ENCODE results near the gene CAV1. TPM values are rescaled to one million over a fixed set of nuclear protein-coding genes. Genes with fewer than 3 reads are reported as not detected.

CAV1 gene
- total RNA-seq, 4 donors from 2014 or later, result 21.7 to 171 (median 86.8) TPM

DNA sequence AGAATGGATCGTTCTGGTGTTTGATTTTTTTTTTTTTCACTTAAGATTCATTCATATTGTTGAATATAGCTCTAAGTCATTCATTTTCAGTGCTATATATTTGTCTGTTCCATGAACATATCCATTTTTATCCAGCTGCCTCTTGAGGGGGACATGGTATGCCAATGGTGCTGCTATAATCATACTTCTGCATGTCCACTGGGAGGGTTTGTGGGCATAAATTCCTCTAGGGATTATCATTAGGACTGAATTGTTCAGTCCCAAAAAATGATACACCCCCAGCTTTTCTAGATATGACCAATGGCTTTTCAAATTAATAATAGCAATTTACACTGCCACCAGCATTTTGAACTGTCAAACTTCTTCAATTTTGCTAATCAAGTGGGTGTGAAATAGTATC, 41.1 kb downstream of the CAV1 start:
- Histone ChIP-seq H3K27me3 (no peaks in the 10 kb centered on the region), H3K4me3 (no peak overlapping the region), H3K36me3 (no peaks in the 10 kb centered on the region), H3K27ac (no peak overlapping the region), H3K9me3 (no peaks in the 10 kb centered on the region), H3K4me1 (peaks cover 0 to 15% (median 7%) of the 10 kb centered on the region in 3 donors)
- 69 to 75% methylated on average over 1 of the region's 1 CpG for WGBS, 2 donors
- TF ChIP-seq POLR2A (IDR thresholded peaks at IDR 0.05), result no peak
- TF ChIP-seq, protein P1, sequence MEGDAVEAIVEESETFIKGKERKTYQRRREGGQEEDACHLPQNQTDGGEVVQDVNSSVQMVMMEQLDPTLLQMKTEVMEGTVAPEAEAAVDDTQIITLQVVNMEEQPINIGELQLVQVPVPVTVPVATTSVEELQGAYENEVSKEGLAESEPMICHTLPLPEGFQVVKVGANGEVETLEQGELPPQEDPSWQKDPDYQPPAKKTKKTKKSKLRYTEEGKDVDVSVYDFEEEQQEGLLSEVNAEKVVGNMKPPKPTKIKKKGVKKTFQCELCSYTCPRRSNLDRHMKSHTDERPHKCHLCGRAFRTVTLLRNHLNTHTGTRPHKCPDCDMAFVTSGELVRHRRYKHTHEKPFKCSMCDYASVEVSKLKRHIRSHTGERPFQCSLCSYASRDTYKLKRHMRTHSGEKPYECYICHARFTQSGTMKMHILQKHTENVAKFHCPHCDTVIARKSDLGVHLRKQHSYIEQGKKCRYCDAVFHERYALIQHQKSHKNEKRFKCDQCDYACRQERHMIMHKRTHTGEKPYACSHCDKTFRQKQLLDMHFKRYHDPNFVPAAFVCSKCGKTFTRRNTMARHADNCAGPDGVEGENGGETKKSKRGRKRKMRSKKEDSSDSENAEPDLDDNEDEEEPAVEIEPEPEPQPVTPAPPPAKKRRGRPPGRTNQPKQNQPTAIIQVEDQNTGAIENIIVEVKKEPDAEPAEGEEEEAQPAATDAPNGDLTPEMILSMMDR (IDR thresholded peaks at IDR 0.05), result no peak
- DNase-seq, result no peak
- intact Hi-C loops (cut with DNase I), result no loop called here

DNA sequence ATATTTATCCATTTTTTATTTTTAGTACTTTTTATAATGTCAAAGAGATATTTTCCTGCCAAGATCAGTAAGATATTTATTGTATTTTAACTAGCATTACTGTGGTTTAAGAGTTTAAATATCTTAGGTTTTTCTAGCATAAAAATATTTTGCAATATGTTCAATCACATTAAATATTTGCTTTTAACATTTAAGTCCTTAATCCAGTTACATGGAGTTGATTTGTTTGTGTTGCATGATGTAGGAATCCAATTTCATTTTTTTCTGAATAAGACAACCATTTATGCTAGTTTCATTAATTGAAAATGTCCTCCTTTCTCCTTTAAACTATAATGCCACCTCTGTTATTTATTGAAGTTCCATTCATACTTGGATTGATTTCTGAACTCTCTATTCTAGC, 41.8 kb downstream of the CAV1 start:
- no peak overlapping the region for H3K4me3 ChIP-seq
- peaks cover 0 to 22% (median 7%) of the 10 kb centered on the region in 3 donors for H3K4me1 ChIP-seq
- TF ChIP-seq POLR2A (IDR thresholded peaks at IDR 0.05), result no peak
- TF ChIP-seq, protein P1 (IDR thresholded peaks at IDR 0.05), result no peak
- H3K27me3 ChIP-seq, result no peaks in the 10 kb centered on the region
- no peak for DNase-seq
- intact Hi-C loops (cut with DNase I), result no loop called here
- no peaks in the 10 kb centered on the region for H3K9me3 ChIP-seq
- no peaks in the 10 kb centered on the region for H3K36me3 ChIP-seq
- no peak overlapping the region for H3K27ac ChIP-seq

DNA sequence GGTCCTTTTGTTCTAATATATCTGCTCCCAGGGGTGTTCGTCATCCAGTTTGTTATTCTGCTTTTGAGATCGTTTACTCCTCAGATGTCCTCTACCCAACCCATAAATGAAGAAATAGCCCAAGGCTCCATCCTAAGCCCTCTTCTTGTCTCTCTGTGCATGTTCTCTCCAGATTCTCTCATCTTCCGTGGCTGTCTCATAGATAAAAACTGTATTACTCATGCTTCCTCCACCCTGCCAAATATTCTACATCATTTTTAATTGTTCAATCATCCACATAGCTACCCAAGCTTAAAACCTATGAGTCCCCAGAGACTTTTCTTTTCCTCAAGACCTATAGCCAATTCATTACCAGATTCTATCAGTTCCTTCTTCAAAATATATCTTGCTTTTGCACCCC, 44.9 kb downstream of the CAV1 start:
- intact Hi-C loops (cut with DNase I), result no loop called here
- DNase-seq, result no peak

DNA sequence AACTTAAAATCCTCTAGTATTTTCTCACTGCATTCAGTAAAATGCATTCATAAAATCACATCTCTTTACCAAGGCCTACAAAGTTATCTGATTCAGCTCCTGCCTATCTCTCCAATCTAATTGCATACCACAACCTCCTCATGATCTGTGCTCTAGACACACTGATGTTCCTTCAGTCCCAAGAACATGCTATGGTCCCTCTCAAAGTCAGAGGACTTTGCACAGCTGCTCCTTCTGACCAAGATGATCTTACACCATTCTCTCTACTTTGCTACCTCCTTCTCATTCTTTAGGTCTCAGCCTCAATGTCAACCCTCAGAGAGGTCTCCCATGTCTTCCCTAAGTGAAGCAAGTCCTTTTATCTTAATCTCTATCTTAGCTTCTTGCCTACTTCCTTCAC, 45.5 kb downstream of the CAV1 start:
- no peaks in the 10 kb centered on the region for H3K9me3 ChIP-seq
- no peak for DNase-seq
- TF ChIP-seq, protein P1 (IDR thresholded peaks at IDR 0.05), result no peak
- no peak for TF ChIP-seq POLR2A (IDR thresholded peaks at IDR 0.05)
- H3K4me1 ChIP-seq, result peaks cover 0 to 43% (median 7%) of the 10 kb centered on the region in 3 donors
- intact Hi-C loops (cut with DNase I), result no loop called here
- H3K4me3 ChIP-seq, result no peak overlapping the region
- peak overlapping the region in 1 of 4 donors; percentile 11 for H3K27ac ChIP-seq
- no peaks in the 10 kb centered on the region for H3K36me3 ChIP-seq
- H3K27me3 ChIP-seq, result no peaks in the 10 kb centered on the region

More for the DNA sequence above, 44.9 kb downstream of the CAV1 start:
- WGBS, 2 donors, result 25 to 36% methylated on average over 3 of the region's 3 CpGs
- H3K36me3 ChIP-seq, result no peaks in the 10 kb centered on the region
- no peak overlapping the region for H3K27ac ChIP-seq
- TF ChIP-seq POLR2A (IDR thresholded peaks at IDR 0.05), result no peak
- TF ChIP-seq, protein P1 (IDR thresholded peaks at IDR 0.05), result no peak
- H3K27me3 ChIP-seq, result no peaks in the 10 kb centered on the region
- no peaks in the 10 kb centered on the region for H3K9me3 ChIP-seq
- H3K4me1 ChIP-seq, result peaks cover 0 to 40% (median 7%) of the 10 kb centered on the region in 3 donors
- H3K4me3 ChIP-seq, result no peak overlapping the region

DNA sequence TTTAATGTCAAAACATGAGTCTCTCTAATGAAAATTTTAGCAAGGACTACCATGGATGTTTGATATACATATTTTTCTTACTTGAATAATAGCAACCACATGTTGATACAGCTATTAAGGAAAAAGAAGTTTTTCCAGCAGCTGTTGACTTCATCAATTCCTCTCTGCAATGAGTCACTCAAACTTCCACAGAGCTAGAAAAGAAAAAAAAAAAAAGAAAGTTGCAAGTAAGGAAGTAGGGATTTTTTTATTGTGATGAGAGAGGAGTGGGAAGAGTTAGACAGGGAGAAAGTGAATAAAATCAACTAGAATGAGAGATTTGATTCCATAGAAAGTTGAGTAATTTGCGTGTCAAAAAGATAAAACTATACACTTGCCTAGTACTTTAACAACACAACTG, 46.2 kb downstream of the CAV1 start:
- no peak for TF ChIP-seq POLR2A (IDR thresholded peaks at IDR 0.05)
- TF ChIP-seq, protein P1 (IDR thresholded peaks at IDR 0.05), result no peak
- Histone ChIP-seq H3K4me3 (no peak overlapping the region), H3K36me3 (no peaks in the 10 kb centered on the region), H3K9me3 (no peaks in the 10 kb centered on the region), H3K27ac (peak overlapping the region in 2 of 4 donors; percentile 30 to 56), H3K27me3 (no peaks in the 10 kb centered on the region), H3K4me1 (peaks cover 0 to 43% (median 7%) of the 10 kb centered on the region in 3 donors)
- no peak for DNase-seq
- intact Hi-C loops (cut with DNase I), result no loop called here
- 32 to 62% methylated on average over 1 of the region's 1 CpG for WGBS, 2 donors
